HepG2 (cell line): ENCODE measurements around the gene PTCD2. TPM values are rescaled to one million over a fixed set of nuclear protein-coding genes. Genes with fewer than 3 reads are reported as not detected.

Experiments
- ATAC-seq: fragments of 200-7000 bp; cut with Tn5 transposase; 3 replicates; pipeline ENCODE4 v1.9.1; 2020; ENCODE audit warnings: mild to moderate bottlenecking, moderate library complexity
- BruUV-seq: library from RNA; stranded (reverse); fragments of 400-500 nt; replicated peaks from 2 replicates; lab custom pipeline; 2021; lab: Mats Ljungman, UMichigan
- CTCF ChIA-PET: fragments of 300-600 bp; formaldehyde crosslinking; extraction: SDS; loops from one replicate; lab custom pipeline; 2021; ENCODE audit warnings: low total read pairs, inconsistent platforms, low intra/inter-chr PET ratio; lab: Yijun Ruan, JAX
- POLR2A ChIA-PET: fragments of 350-600 bp; sonication (Branson Sonifier 250); formaldehyde crosslinking; loops from one replicate; lab custom pipeline; 2020; ENCODE audit warnings: antibody characterized with exemption, inconsistent platforms; lab: Yijun Ruan, JAX
- DNase-seq: peaks from one replicate; pipeline ENCODE4 v3.0.0-alpha.2; 2015; ENCODE audit warnings: low spot score
- FAIRE-seq: peaks from 3 replicates; lab custom pipeline; 2011; peaks lifted over from hg19 to GRCh38; lab: Jason Lieb, UNC
- H2AFZ ChIP-seq: one replicate; pipeline ENCODE4 v1.6.1; 2011; ENCODE audit warnings: low read length, inconsistent platforms
- H3K27ac ChIP-seq: fragments of 300-600 bp; 3 replicates; pipeline ENCODE4 v1.8.0; 2011; ENCODE audit warnings: mixed run types, mild to moderate bottlenecking, mixed read lengths, low read length, inconsistent platforms; ENCODE audit not compliant: insufficient read depth; ENCODE audit errors: extremely low read length
- H3K27me3 ChIP-seq, 2 experiments: fragments of 200-600 bp in 1 of 2; 2 replicates in 1 of 2; 3 replicates in 1 of 2; pipeline versions ENCODE4 v1.6.0 to v1.8.0; 2011; ENCODE audit warnings: low read length in 2 of 2, mild to moderate bottlenecking in 2 of 2, moderate library complexity in 2 of 2, inconsistent platforms in 1 of 2; ENCODE audit not compliant: insufficient read depth in 2 of 2, control insufficient read depth in 1 of 2
- H3K36me3 ChIP-seq, 2 experiments: fragments of 200-600 bp in 1 of 2; replicated peaks in 1 of 2; 2 replicates in 1 of 2; 3 replicates in 1 of 2; pipeline versions ENCODE4 v1.5.1 to v1.8.0; 2011; ENCODE audit warnings: low read length in 2 of 2, inconsistent platforms in 1 of 2; ENCODE audit not compliant: insufficient read depth in 2 of 2, control insufficient read depth in 1 of 2
- H3K4me1 ChIP-seq: 2 replicates; pipeline ENCODE4 v1.5.1; 2012; ENCODE audit warnings: low read length, inconsistent platforms; ENCODE audit not compliant: insufficient read depth
- H3K4me2 ChIP-seq: 2 replicates; pipeline ENCODE4 v1.6.0; 2011; ENCODE audit warnings: low read depth, low read length, inconsistent platforms
- H3K4me3 ChIP-seq, 3 experiments: fragments of 200-600 bp in 1 of 3; sonication (generic), shearing (Covaris generic) in 1 of 3; replicated peaks in 1 of 3; 2 replicates each; pipeline ENCODE4 v1.5.1; 2011 to 2016; ENCODE audit warnings: low read length in 3 of 3, inconsistent platforms in 2 of 3, low read depth in 2 of 3, mild to moderate bottlenecking in 2 of 3, control low read depth in 1 of 3, mixed read lengths in 1 of 3; ENCODE audit not compliant: insufficient read depth in 1 of 3
- H3K79me2 ChIP-seq: one replicate; pipeline ENCODE4 v1.6.1; 2011; ENCODE audit warnings: low read length, inconsistent platforms; ENCODE audit not compliant: insufficient read depth
- H3K9ac ChIP-seq: 2 replicates; pipeline ENCODE4 v1.6.0; 2011; ENCODE audit warnings: mild to moderate bottlenecking, low read depth, low read length, inconsistent platforms; ENCODE audit not compliant: insufficient read depth
- H3K9me3 ChIP-seq: 2 replicates; pipeline ENCODE4 v1.5.1; 2012; ENCODE audit warnings: mild to moderate bottlenecking, low read length
- H4K20me1 ChIP-seq: 2 replicates; pipeline ENCODE4 v1.6.0; 2011; ENCODE audit warnings: inconsistent platforms, mild to moderate bottlenecking, low read length, moderate library complexity; ENCODE audit not compliant: insufficient read depth
- CERS6 ChIP-seq: sonication (generic); formaldehyde crosslinking; IDR thresholded peaks from 2 replicates; pipeline ENCODE4 v1.5.0; 2020; ENCODE audit warnings: missing genetic modification reagents
- CSRNP2 ChIP-seq: sonication (generic); formaldehyde crosslinking; conservative IDR thresholded peaks from 2 replicates; pipeline ENCODE4 v1.8.0; 2022; ENCODE audit warnings: low read depth, missing genetic modification reagents
- IRF1 ChIP-seq: sonication (generic); formaldehyde crosslinking; IDR thresholded peaks from 2 replicates; pipeline ENCODE4 v1.4.0; 2020; ENCODE audit warnings: low read depth, mild to moderate bottlenecking, missing genetic modification reagents
- MIER2 ChIP-seq: IDR thresholded peaks from 2 replicates; pipeline ENCODE4 v1.6.1; 2016; ENCODE audit warnings: missing biosample characterization, missing genetic modification reagents
- RFXANK ChIP-seq: IDR thresholded peaks from 2 replicates; pipeline ENCODE4 v1.6.1; 2016
- XRCC5 ChIP-seq: fragments of 200-400 bp; formaldehyde crosslinking; optimal IDR thresholded peaks from 2 replicates; pipeline ENCODE3; 2017; ENCODE audit warnings: mild to moderate bottlenecking, low read length
- ZNF335 ChIP-seq: sonication (generic); formaldehyde crosslinking; IDR thresholded peaks from 2 replicates; pipeline ENCODE4 v1.4.0; 2020; ENCODE audit warnings: missing genetic modification reagents
- WGBS: methylation state at CpG from one replicate; pipeline ENCODE4 v1.1.6; 2017; ENCODE audit warnings: low lambda C conversion rate; 5-methylcytosine and 5-hydroxymethylcytosine counted together
- in situ Hi-C: cut with HindIII; loops from 2 replicates; pipeline ENCODE4 v1.10.0; 2017; ENCODE audit warnings: low pct_unique_long_range_greater_than_20kb; ENCODE audit not compliant: extremely low pct_ligation_motif_present
- intact Hi-C: fragments of 100-400 bp; cut with micrococcal nuclease; formaldehyde crosslinking; loops from one replicate; pipeline ENCODE4 v1.10.0; 2022; ENCODE audit not compliant: unreplicated experiment
- polyA plus RNA-seq, 8 experiments: library from polyadenylated mRNA; depleted of rRNA in 3 of 8; stranded (reverse) in 7 of 8; unstranded in 1 of 8; fragments of >200 nt; fragmentation: Illumina TruSeq in 4 of 8; extraction: Trizol in 4 of 8; gene quantifications; 2 replicates each; pipeline versions ENCODE4 v1.2.1 to v1.2.3, GENCODE V29; 2011 to 2016; ENCODE audit warnings: low read depth in 4 of 8, missing spikeins in 1 of 8, mixed read lengths in 1 of 8; ENCODE audit not compliant: insufficient read depth in 1 of 8
- total RNA-seq, 5 experiments: library from RNA; depleted of rRNA; stranded (reverse); fragments of >200 nt; fragmentation: Illumina TruSeq; extraction: Trizol; gene quantifications; 2 replicates each; pipeline ENCODE4 v1.2.3, GENCODE V29; 2016; ENCODE audit warnings: low read depth in 1 of 5
- TF ChIP-seq, protein P1 (sequence below): sonication (generic); formaldehyde crosslinking; IDR thresholded peaks from 2 replicates; pipeline ENCODE4 v1.4.0; 2020; ENCODE audit warnings: missing genetic modification reagents, low read depth, mild to moderate bottlenecking, borderline replicate concordance
- TF ChIP-seq, protein P2 (sequence below), 2 experiments: fragments of 450-650 bp in 1 of 2; sonication (generic) in 1 of 2; formaldehyde crosslinking in 1 of 2; IDR thresholded peaks; 2 replicates each; pipeline versions ENCODE4 v1.6.1 to v1.8.0; 2016 to 2022; ENCODE audit warnings: antibody characterized with exemption in 1 of 2, mild to moderate bottlenecking in 1 of 2, missing genetic modification reagents in 1 of 2

Gene PTCD2
- total and polyA plus RNA-seq, 2 of the 13 experiments (the other 11 are each of a cell fraction or from before 2014, with no cell fraction given): 5.3 to 6.4 TPM

GRCh38 chr5:72377910-72378638 lies 57.9 kb downstream of the PTCD2 start:
- H3K27ac ChIP-seq: no peak overlapping the region
- no peak overlapping the region for H3K4me2 ChIP-seq
- H3K9me3 ChIP-seq: no peaks in the 10 kb centered on the region
- in situ Hi-C loops: no loop called here
- FAIRE-seq (no peak), DNase-seq (no peak), ATAC-seq (no peak)
- intact Hi-C loops: no loop called here
- H2AFZ ChIP-seq: no peak overlapping the region
- no peaks in the 10 kb centered on the region for H3K36me3 ChIP-seq
- no TSS peak for BruUV-seq
- H3K9ac ChIP-seq: no peak overlapping the region
- 0 out of 5 replicates have a peak, but pooled peaks cover 0 to 5% of the 10 kb centered on the region in 2 experiments for H3K27me3 ChIP-seq
- 22% methylated on average over 4 of the region's 4 CpGs for WGBS
- no peaks in the 10 kb centered on the region for H3K79me2 ChIP-seq
- no peak overlapping the region for H3K4me3 ChIP-seq
- POLR2A ChIA-PET: no interaction called here
- CTCF ChIA-PET: no interaction called here
- no peaks in the 10 kb centered on the region for H3K4me1 ChIP-seq
- H4K20me1 ChIP-seq: no peaks in the 10 kb centered on the region
- TF ChIP-seq CSRNP2 (no peak), MIER2 (CRISPR knock-in tag) (no peak), RFXANK (no peak), ZNF335 (CRISPR knock-in tag) (no peak), CERS6 (CRISPR knock-in tag) (no peak), IRF1 (CRISPR knock-in tag) (no peak), XRCC5 (no peak)
- TF ChIP-seq, protein P1, sequence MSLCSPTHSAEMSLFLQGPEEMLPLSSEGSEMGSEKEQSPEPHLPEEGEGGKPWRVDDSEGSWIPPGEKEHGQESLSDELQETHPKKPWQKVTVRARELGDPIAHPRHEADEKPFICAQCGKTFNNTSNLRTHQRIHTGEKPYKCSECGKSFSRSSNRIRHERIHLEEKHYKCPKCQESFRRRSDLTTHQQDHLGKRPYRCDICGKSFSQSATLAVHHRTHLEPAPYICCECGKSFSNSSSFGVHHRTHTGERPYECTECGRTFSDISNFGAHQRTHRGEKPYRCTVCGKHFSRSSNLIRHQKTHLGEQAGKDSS (CRISPR knock-in tag): no peak
- TF ChIP-seq, protein P2, sequence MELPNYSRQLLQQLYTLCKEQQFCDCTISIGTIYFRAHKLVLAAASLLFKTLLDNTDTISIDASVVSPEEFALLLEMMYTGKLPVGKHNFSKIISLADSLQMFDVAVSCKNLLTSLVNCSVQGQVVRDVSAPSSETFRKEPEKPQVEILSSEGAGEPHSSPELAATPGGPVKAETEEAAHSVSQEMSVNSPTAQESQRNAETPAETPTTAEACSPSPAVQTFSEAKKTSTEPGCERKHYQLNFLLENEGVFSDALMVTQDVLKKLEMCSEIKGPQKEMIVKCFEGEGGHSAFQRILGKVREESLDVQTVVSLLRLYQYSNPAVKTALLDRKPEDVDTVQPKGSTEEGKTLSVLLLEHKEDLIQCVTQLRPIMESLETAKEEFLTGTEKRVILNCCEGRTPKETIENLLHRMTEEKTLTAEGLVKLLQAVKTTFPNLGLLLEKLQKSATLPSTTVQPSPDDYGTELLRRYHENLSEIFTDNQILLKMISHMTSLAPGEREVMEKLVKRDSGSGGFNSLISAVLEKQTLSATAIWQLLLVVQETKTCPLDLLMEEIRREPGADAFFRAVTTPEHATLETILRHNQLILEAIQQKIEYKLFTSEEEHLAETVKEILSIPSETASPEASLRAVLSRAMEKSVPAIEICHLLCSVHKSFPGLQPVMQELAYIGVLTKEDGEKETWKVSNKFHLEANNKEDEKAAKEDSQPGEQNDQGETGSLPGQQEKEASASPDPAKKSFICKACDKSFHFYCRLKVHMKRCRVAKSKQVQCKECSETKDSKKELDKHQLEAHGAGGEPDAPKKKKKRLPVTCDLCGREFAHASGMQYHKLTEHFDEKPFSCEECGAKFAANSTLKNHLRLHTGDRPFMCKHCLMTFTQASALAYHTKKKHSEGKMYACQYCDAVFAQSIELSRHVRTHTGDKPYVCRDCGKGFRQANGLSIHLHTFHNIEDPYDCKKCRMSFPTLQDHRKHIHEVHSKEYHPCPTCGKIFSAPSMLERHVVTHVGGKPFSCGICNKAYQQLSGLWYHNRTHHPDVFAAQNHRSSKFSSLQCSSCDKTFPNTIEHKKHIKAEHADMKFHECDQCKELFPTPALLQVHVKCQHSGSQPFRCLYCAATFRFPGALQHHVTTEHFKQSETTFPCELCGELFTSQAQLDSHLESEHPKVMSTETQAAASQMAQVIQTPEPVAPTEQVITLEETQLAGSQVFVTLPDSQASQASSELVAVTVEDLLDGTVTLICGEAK (IDR thresholded peaks at IDR 0.05): no peak
- TF ChIP-seq, protein P2 (CRISPR knock-in tag; IDR thresholded peaks at IDR 0.05): no peak
